ENCODE measurements around the gene COL26A1.

Gene COL26A1

GRCh38 chr7:101468546-101469275 lies 106.0 kb downstream of the COL26A1 start:
- TF ChIP-seq TAF1 (IDR thresholded peaks at IDR 0.05; ENCODE audit: borderline replicate concordance, insufficient read depth, low read length) (no peak), FOXP2 (optimal IDR thresholded peaks at IDR 0.05; ENCODE audit: borderline replicate concordance, extremely low read depth, extremely low read length, insufficient read depth) (no peak), POLR2AphosphoS5 (IDR thresholded peaks at IDR 0.05; ENCODE audit: low read depth, low read length) (no peak), REST (IDR thresholded peaks at IDR 0.05; ENCODE audit: insufficient read depth in 1 of 2, low read depth in 2 of 2, low read length in 2 of 2) (no peak), SIN3A (IDR thresholded peaks at IDR 0.05; ENCODE audit: borderline replicate concordance, insufficient read depth, low read length) (no peak)

- TF ChIP-seq POLR2AphosphoS5 (IDR thresholded peaks at IDR 0.05; ENCODE audit: low read depth, low read length) (no peak), SIN3A (IDR thresholded peaks at IDR 0.05; ENCODE audit: borderline replicate concordance, insufficient read depth, low read length) (no peak), REST (IDR thresholded peaks at IDR 0.05; ENCODE audit: insufficient read depth in 1 of 2, low read depth in 2 of 2, low read length in 2 of 2) (no peak), FOXP2 (optimal IDR thresholded peaks at IDR 0.05; ENCODE audit: borderline replicate concordance, extremely low read depth, extremely low read length, insufficient read depth) (no peak), TAF1 (IDR thresholded peaks at IDR 0.05; ENCODE audit: borderline replicate concordance, insufficient read depth, low read length) (no peak)
Observed at GRCh38 chr7:101470668-101471487, 108.2 kb downstream of the COL26A1 start.

GRCh38 chr7:101474178-101474577 lies 111.5 kb downstream of the COL26A1 start:
- no peak for TF ChIP-seq REST (IDR thresholded peaks at IDR 0.05; ENCODE audit: insufficient read depth in 1 of 2, low read depth in 2 of 2, low read length in 2 of 2)
- no peak for TF ChIP-seq POLR2AphosphoS5 (IDR thresholded peaks at IDR 0.05; ENCODE audit: low read depth, low read length)
- TF ChIP-seq SIN3A (IDR thresholded peaks at IDR 0.05; ENCODE audit: borderline replicate concordance, insufficient read depth, low read length), result no peak
- TF ChIP-seq FOXP2 (optimal IDR thresholded peaks at IDR 0.05; ENCODE audit: borderline replicate concordance, extremely low read depth, extremely low read length, insufficient read depth), result no peak
- no peak for TF ChIP-seq TAF1 (IDR thresholded peaks at IDR 0.05; ENCODE audit: borderline replicate concordance, insufficient read depth, low read length)

GRCh38 chr7:101479217-101479616 lies 116.5 kb downstream of the COL26A1 start:
- no peak for TF ChIP-seq TAF1 (IDR thresholded peaks at IDR 0.05; ENCODE audit: borderline replicate concordance, insufficient read depth, low read length)
- no peak for TF ChIP-seq POLR2AphosphoS5 (IDR thresholded peaks at IDR 0.05; ENCODE audit: low read depth, low read length)
- no peak for TF ChIP-seq FOXP2 (optimal IDR thresholded peaks at IDR 0.05; ENCODE audit: borderline replicate concordance, extremely low read depth, extremely low read length, insufficient read depth)
- TF ChIP-seq REST (IDR thresholded peaks at IDR 0.05; ENCODE audit: insufficient read depth in 1 of 2, low read depth in 2 of 2, low read length in 2 of 2), result no peak
- TF ChIP-seq SIN3A (IDR thresholded peaks at IDR 0.05; ENCODE audit: borderline replicate concordance, insufficient read depth, low read length), result no peak

Measured in PFSK-1 (cell line).